ENCODE data around the gene CCDC174.
"Not testable (repeated sequence)": the region's sequence is repeated elsewhere in the genome, so short reads cannot be mapped to it uniquely, and the experiment has no call there.

CCDC174 gene

GRCh38 chr3:14645453-14645852, 6.1 kb upstream of the CCDC174 start:
- DNase-seq (ENCODE audit: insufficient read length, low spot score) = no peak
- no peak for FAIRE-seq
- TF ChIP-seq, protein P1, sequence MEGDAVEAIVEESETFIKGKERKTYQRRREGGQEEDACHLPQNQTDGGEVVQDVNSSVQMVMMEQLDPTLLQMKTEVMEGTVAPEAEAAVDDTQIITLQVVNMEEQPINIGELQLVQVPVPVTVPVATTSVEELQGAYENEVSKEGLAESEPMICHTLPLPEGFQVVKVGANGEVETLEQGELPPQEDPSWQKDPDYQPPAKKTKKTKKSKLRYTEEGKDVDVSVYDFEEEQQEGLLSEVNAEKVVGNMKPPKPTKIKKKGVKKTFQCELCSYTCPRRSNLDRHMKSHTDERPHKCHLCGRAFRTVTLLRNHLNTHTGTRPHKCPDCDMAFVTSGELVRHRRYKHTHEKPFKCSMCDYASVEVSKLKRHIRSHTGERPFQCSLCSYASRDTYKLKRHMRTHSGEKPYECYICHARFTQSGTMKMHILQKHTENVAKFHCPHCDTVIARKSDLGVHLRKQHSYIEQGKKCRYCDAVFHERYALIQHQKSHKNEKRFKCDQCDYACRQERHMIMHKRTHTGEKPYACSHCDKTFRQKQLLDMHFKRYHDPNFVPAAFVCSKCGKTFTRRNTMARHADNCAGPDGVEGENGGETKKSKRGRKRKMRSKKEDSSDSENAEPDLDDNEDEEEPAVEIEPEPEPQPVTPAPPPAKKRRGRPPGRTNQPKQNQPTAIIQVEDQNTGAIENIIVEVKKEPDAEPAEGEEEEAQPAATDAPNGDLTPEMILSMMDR (IDR thresholded peaks at IDR 0.05; ENCODE audit: insufficient read depth, missing control alignments) = no peak

GRCh38 chr3:14646131-14646573, 5.4 kb upstream of the CCDC174 start:
- DNase-seq (ENCODE audit: insufficient read length, low spot score) (no peak), FAIRE-seq (no peak)
- TF ChIP-seq, protein P1 (IDR thresholded peaks at IDR 0.05; ENCODE audit: insufficient read depth, missing control alignments) = no peak

DNA sequence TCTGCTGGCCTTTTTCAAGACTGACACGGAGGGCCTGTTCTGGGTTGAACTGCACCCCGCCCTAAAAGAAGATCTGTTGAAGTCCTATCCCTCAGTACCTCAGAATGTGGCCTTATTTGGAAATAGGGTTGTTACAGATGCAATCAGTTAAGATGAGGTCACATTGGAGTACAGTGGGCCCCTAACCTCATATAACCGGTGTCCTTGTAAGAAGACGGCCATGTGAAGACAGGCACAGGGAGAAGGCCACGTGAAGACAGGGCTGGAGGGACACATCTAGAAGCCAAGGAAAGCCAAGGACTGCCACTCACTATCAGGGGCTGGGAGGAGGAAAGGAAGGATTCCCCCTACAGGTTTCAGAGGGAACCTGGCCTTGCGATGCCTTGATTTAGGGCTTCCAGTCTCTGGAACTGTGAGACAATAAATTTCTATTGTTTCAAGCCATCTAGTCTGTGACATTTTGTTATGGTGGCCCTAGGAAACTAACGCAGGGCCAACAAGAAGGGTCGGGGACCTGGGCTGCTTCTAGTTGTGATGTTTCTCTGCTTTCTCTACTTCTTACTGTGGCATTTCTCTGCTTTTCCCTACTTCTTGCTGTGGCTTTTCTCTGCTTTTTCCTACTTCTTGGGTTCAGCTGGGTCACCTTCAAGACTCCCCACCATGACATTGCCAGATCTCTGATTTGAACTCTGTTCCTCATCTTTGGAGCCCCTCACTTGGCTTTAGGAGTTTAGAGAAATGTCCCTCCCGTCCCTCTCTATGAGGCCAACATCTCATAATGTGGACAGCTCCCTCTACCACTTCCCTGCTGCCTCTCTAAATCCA, 4.8 kb upstream of the CCDC174 start:
- DNase-seq (ENCODE audit: insufficient read length, low spot score) (no peak), FAIRE-seq (no peak)
- TF ChIP-seq, protein P1 (IDR thresholded peaks at IDR 0.05; ENCODE audit: insufficient read depth, missing control alignments) = no peak

DNA sequence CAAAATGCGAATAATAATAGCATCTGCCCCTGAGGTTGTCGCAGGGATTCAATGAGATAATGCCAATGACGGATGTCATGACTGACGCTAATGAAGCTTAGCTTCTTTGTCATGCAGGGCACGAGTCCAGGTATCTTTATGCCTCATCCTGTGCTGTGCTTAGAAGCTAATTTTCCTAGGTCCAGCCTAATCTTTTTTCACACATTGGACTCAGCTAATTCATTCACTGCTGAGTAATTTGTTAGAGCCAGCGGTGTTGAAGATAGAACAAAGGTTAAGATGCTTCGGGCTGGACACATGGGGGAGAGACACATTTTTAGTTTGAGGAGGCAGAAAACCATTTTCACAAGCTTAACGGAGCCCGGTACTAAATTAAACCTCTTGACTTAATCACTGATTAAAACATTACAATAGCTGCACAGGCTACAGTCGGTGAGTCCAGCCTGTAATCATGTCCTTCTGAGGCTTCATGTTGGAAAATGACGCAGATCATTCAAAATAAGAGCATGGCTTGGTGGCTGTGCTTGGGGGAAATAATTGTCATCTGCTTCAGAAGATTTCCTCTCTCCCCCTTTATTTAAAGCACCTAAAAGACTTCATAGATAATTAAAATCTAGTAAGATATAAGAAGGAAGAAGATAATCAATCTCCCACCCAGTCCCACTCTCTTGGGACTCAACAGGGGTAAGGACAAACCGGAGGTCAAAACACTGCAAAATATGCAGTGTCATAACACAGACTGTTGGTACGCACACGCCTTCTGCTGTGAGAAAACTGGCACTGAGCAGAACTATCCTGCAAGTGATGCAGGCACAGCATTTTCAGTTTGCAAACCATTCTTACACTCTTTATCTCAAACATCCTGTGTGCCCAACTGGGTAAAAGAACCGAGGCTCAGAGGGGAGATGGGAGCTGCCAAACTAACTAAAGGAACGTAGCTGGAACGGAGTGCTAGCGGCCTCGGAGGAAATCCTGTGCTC, 3.3 kb upstream of the CCDC174 start:
- FAIRE-seq (no peak), DNase-seq (ENCODE audit: insufficient read length, low spot score) (no peak)
- TF ChIP-seq, protein P1 (IDR thresholded peaks at IDR 0.05; ENCODE audit: insufficient read depth, missing control alignments) = no peak

DNA sequence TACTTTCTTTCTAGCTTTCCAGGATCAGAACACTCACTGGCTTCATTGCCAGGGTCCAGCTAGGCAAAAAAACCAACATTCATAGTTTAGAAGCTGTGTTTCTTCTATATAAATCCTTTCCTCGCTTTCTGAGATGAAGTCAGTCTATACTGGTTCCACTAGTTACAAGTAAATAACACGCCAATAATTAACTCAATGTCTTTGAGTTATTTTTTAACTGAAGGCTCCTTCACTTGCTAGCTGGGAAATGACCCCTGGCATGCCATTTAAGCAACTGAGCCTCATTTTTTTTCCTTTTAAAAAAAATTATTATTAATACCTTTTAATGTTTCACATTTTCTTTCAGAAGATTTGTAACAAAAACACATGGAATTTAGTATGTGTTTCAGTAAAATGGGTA, 2.1 kb upstream of the CCDC174 start:
- TF ChIP-seq, protein P1 (IDR thresholded peaks at IDR 0.05; ENCODE audit: insufficient read depth, missing control alignments) = no peak
- FAIRE-seq = no peak
- DNase-seq (ENCODE audit: insufficient read length, low spot score) = no peak

DNA sequence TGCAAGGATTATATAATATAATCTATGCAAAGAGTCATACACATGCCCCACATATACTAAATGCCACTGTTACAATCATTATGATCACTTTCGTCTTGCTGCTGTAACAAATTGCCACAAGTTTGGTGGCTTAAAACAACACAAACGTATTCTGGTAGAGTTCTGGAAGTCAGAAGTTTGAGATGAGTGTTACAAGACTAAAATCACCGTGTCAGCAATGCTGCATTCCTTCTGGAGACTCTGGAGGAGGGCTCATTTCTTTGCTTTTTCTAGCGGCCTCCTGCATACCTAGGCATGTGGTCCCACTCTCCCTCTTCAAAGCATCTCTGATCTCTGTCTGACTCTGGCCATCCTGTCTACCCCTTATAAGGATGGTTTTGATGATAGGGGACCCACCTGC, 1.4 kb upstream of the CCDC174 start:
- no peak for DNase-seq (ENCODE audit: insufficient read length, low spot score)
- no peak for FAIRE-seq
- TF ChIP-seq, protein P1 (IDR thresholded peaks at IDR 0.05; ENCODE audit: insufficient read depth, missing control alignments) = no peak

GRCh38 chr3:14652360-14652907, 872 bp downstream of the CCDC174 start:
- not testable (repeated sequence) for FAIRE-seq; DNase-seq (ENCODE audit: insufficient read length, low spot score)
